Loucy (cell line): ENCODE results near the gene JARID2.

Experiments
- CTCF ChIP-seq: fragments of 200-600 bp; sonication (generic); conservative IDR thresholded peaks from 2 replicates; pipeline ENCODE4 v1.5.1; 2014; ENCODE audit warnings: mild to moderate bottlenecking, antibody characterized with exemption, low read length
- EZH2phosphoT487 ChIP-seq: fragments of 200-600 bp; IDR thresholded peaks from 2 replicates; pipeline ENCODE4 v1.6.1; 2018; ENCODE audit warnings: antibody characterized with exemption, mild to moderate bottlenecking, moderate library complexity, borderline replicate concordance

- TF ChIP-seq CTCF (no peak), EZH2phosphoT487 (no peak)
These were observed 58.6 kb downstream of the JARID2 start for GRCh38 chr6:15304337-15305042.
